PC-9 (cell line): ENCODE data around the gene ATF2. TPM values are rescaled to one million over a fixed set of nuclear protein-coding genes. Genes with fewer than 3 reads are reported as not detected.

ENCODE experiments used
- BruUV-seq: library from RNA; stranded (reverse); fragments of 400-500 nt; replicated peaks from 2 replicates; lab custom pipeline; 2021; lab: Mats Ljungman, UMichigan
- CTCF ChIA-PET: fragments of 300-600 bp; sonication (Branson Sonifier 250); formaldehyde crosslinking; loops from one replicate; lab custom pipeline; 2022; ENCODE audit warnings: antibody characterized with exemption; lab: Charles Lee
- POLR2A ChIA-PET: fragments of 300-600 bp; sonication (Branson Sonifier 250); formaldehyde crosslinking; loops from one replicate; lab custom pipeline; 2022; ENCODE audit warnings: antibody characterized with exemption; ENCODE audit not compliant: unreplicated experiment; lab: Charles Lee
- DNase-seq, 2 experiments: peaks; one replicate each; pipeline versions ENCODE4 v3.0.0 to v3.0.0-alpha.2; 2015 to 2022; ENCODE audit warnings: mixed read lengths in 1 of 2
- H2AFZ ChIP-seq: fragments of 200-600 bp; sonication (generic); 2 replicates; pipeline ENCODE4 v1.8.1; 2017; ENCODE audit warnings: antibody characterized with exemption
- H3F3A ChIP-seq: fragments of 200-600 bp; sonication (generic); 2 replicates; pipeline ENCODE4 v1.8.1; 2017; ENCODE audit warnings: antibody characterized with exemption, mild to moderate bottlenecking, low read depth; ENCODE audit not compliant: insufficient read depth
- H3K27ac ChIP-seq: fragments of 200-600 bp; sonication (generic); 2 replicates; pipeline ENCODE4 v1.6.1; 2016; ENCODE audit warnings: mixed run types
- H3K27me3 ChIP-seq: fragments of 200-600 bp; sonication (generic); 2 replicates; pipeline ENCODE4 v1.6.1; 2016; ENCODE audit warnings: low read depth, mixed run types; ENCODE audit not compliant: insufficient read depth
- H3K36me3 ChIP-seq: fragments of 200-600 bp; sonication (generic); 2 replicates; pipeline ENCODE4 v1.6.1; 2016; ENCODE audit warnings: low read depth, mixed run types
- H3K4me1 ChIP-seq: fragments of 200-600 bp; sonication (generic); replicated peaks from 2 replicates; pipeline ENCODE4 v1.6.1; 2016; ENCODE audit warnings: mixed run types; ENCODE audit not compliant: insufficient read depth
- H3K4me2 ChIP-seq: fragments of 200-600 bp; sonication (generic); 2 replicates; pipeline ENCODE4 v1.6.1; 2017; ENCODE audit warnings: mixed run types
- H3K4me3 ChIP-seq: fragments of 200-600 bp; sonication (generic); 2 replicates; pipeline ENCODE4 v1.6.1; 2016; ENCODE audit warnings: mixed run types
- H3K79me2 ChIP-seq: fragments of 200-600 bp; sonication (generic); 2 replicates; pipeline ENCODE4 v1.6.1; 2017; ENCODE audit warnings: low read depth, mixed run types
- H3K9me2 ChIP-seq: fragments of 200-600 bp; sonication (generic); 2 replicates; pipeline ENCODE4 v1.8.1; 2017; ENCODE audit warnings: mild to moderate bottlenecking; ENCODE audit not compliant: insufficient read depth
- H3K9me3 ChIP-seq: fragments of 200-600 bp; sonication (generic); 2 replicates; pipeline ENCODE4 v1.8.1; 2016; ENCODE audit warnings: low read depth; ENCODE audit not compliant: insufficient read depth
- H4K20me1 ChIP-seq: fragments of 200-600 bp; sonication (generic); 2 replicates; pipeline ENCODE4 v1.8.1; 2017; ENCODE audit not compliant: insufficient read depth
- EZH2 ChIP-seq: fragments of 200-600 bp; sonication (generic); IDR thresholded peaks from 2 replicates; pipeline ENCODE4 v1.8.0; 2017; ENCODE audit warnings: antibody characterized with exemption, low read depth
- intact Hi-C: fragments of 100-400 bp; cut with micrococcal nuclease; formaldehyde crosslinking; loops from one replicate; pipeline ENCODE4 v1.10.0; 2022; ENCODE audit not compliant: unreplicated experiment
- total RNA-seq: library from RNA; stranded (reverse); gene quantifications from 2 replicates; pipeline ENCODE4 v1.2.3, GENCODE V29; 2021
- TF ChIP-seq, protein P1 (sequence below): fragments of 200-600 bp; sonication (generic); conservative IDR thresholded peaks from 2 replicates; pipeline ENCODE4 v1.6.1; 2017; ENCODE audit warnings: mixed run types, antibody characterized with exemption, mild to moderate bottlenecking, moderate library complexity

Gene ATF2
- total RNA-seq, 1 experiment from 2014 or later, result 94.5 TPM

DNA sequence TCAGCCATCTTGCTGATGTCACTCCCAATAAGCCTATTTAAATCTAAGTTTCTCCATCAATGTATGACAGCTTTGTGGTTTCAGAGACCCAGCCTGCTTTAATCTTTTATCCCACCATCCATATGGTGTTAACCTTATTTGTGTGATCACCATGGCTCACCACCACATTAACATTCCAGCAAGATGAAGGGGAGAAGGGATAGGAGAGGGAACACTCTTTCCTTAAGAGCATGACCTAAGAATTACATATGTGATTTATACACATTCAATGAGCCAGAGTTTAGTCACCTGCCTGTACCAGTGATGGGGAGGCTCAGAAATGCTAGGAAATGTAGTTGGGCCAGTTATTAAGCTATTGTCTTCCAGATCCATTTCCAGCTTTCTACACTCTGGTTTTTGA lies 118.3 kb downstream of the ATF2 start:
- Histone ChIP-seq H3K36me3 (no peaks in the 10 kb centered on the region), H3K27me3 (no peaks in the 10 kb centered on the region), H2AFZ (no peak overlapping the region), H3K4me3 (no peak overlapping the region), H3K79me2 (no peaks in the 10 kb centered on the region), H3K9me2 (no peaks in the 10 kb centered on the region), H3K4me1 (no peaks in the 10 kb centered on the region), H3F3A (no peaks in the 10 kb centered on the region), H3K4me2 (no peak overlapping the region), H4K20me1 (no peaks in the 10 kb centered on the region), H3K9me3 (no peaks in the 10 kb centered on the region; the same call in 1 of the 2 replicates), H3K27ac (no peak overlapping the region)
- no peak for DNase-seq
- ChIA-PET CTCF (no interaction called here), POLR2A (no interaction called here)
- no TSS peak for BruUV-seq
- TF ChIP-seq, protein P1, sequence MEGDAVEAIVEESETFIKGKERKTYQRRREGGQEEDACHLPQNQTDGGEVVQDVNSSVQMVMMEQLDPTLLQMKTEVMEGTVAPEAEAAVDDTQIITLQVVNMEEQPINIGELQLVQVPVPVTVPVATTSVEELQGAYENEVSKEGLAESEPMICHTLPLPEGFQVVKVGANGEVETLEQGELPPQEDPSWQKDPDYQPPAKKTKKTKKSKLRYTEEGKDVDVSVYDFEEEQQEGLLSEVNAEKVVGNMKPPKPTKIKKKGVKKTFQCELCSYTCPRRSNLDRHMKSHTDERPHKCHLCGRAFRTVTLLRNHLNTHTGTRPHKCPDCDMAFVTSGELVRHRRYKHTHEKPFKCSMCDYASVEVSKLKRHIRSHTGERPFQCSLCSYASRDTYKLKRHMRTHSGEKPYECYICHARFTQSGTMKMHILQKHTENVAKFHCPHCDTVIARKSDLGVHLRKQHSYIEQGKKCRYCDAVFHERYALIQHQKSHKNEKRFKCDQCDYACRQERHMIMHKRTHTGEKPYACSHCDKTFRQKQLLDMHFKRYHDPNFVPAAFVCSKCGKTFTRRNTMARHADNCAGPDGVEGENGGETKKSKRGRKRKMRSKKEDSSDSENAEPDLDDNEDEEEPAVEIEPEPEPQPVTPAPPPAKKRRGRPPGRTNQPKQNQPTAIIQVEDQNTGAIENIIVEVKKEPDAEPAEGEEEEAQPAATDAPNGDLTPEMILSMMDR, result no peak
- TF ChIP-seq EZH2, result no peak
- intact Hi-C loops, result no loop called here

DNA sequence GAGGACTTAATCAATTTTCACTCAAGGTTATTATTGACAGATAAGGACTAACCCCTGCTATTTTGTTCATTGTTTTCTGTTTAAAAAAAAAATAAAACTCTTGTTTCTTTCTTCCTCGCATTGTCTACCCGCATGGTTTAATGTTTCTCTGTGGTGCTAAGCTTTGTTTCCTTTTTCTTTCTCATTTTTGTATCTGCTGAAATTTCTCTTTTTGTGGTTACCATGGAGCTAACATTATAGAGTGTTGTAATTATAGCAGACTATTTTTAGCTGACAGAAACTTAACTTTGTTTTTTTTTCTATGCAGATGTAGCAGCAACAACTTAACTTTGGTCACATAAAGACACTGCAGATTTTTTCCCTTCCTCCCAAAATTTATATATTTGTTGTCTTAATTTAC lies 119.7 kb downstream of the ATF2 start:
- Histone ChIP-seq H3K9me3 (no peaks in the 10 kb centered on the region; the same call in 1 of the 2 replicates), H3K27ac (no peak overlapping the region), H3K27me3 (no peaks in the 10 kb centered on the region), H3K36me3 (no peaks in the 10 kb centered on the region), H3K4me3 (no peak overlapping the region), H2AFZ (no peak overlapping the region), H3K4me1 (no peaks in the 10 kb centered on the region), H3K4me2 (no peak overlapping the region), H3K9me2 (no peaks in the 10 kb centered on the region), H3F3A (no peaks in the 10 kb centered on the region), H4K20me1 (no peaks in the 10 kb centered on the region), H3K79me2 (no peaks in the 10 kb centered on the region)
- TF ChIP-seq, protein P1, result no peak
- TF ChIP-seq EZH2, result no peak
- ChIA-PET CTCF (no interaction called here), POLR2A (no interaction called here)
- no TSS peak for BruUV-seq
- intact Hi-C loops, result no loop called here
- no peak for DNase-seq

- Histone ChIP-seq H3K9me3 (no peaks in the 10 kb centered on the region), H3K27me3 (no peaks in the 10 kb centered on the region), H3K9me2 (no peaks in the 10 kb centered on the region), H3K36me3 (no peaks in the 10 kb centered on the region), H3K4me1 (no peaks in the 10 kb centered on the region), H3K27ac (no peak overlapping the region), H4K20me1 (no peaks in the 10 kb centered on the region), H3K79me2 (no peaks in the 10 kb centered on the region), H3K4me3 (no peak overlapping the region), H3K4me2 (no peak overlapping the region), H3F3A (no peaks in the 10 kb centered on the region), H2AFZ (no peak overlapping the region)
- no peak for DNase-seq
- CTCF ChIA-PET, result interaction anchor here (0.7 kb wide), 1 partner anchor 89 kb away, joined by 5 read pairs; no protein-coding TSS in a partner anchor
- POLR2A ChIA-PET, result no interaction called here
- BruUV-seq, result no TSS peak
- no peak for TF ChIP-seq EZH2
- TF ChIP-seq, protein P1, result no peak
- intact Hi-C loops, result no loop called here
These were observed 128.5 kb downstream of the ATF2 start for GRCh38 chr2:175039490-175039889.
